Spinal cord (tissue), 10 donors: ENCODE measurements around the gene SLC19A2. TPM values are rescaled to one million over a fixed set of nuclear protein-coding genes. Genes with fewer than 3 reads are reported as not detected.

ENCODE experiments used
- DNase-seq, 6 donors: peaks; one replicate each; pipeline versions ENCODE4 v3.0.0 to v3.0.0-alpha.2; 2013 to 2015; ENCODE audit warnings: low spot score in 6 of 6, low read depth in 4 of 6
- H3K27ac ChIP-seq: one replicate; pipeline ENCODE4 v1.5.1; 2013; ENCODE audit warnings: low read depth, low read length, control low read depth
- H3K27me3 ChIP-seq: one replicate; pipeline ENCODE4 v1.6.1; 2013; ENCODE audit warnings: low read length; ENCODE audit not compliant: control insufficient read depth, insufficient read depth
- H3K36me3 ChIP-seq: one replicate; pipeline ENCODE4 v1.6.1; 2013; ENCODE audit warnings: low read length; ENCODE audit not compliant: control insufficient read depth, insufficient read depth
- H3K4me1 ChIP-seq: one replicate; pipeline ENCODE4 v1.6.1; 2013; ENCODE audit warnings: low read length; ENCODE audit not compliant: control insufficient read depth, insufficient read depth
- H3K4me3 ChIP-seq: one replicate; pipeline ENCODE4 v1.5.1; 2013; ENCODE audit warnings: low read depth, low read length, control low read depth
- H3K9me3 ChIP-seq: one replicate; pipeline ENCODE4 v1.6.1; 2013; ENCODE audit warnings: low read length; ENCODE audit not compliant: control insufficient read depth, insufficient read depth
- WGBS: methylation state at CpG from one replicate; pipeline ENCODE4 v1.1.5; 2013; ENCODE audit warnings: missing lambda C conversion rate; ENCODE audit not compliant: insufficient coverage; 5-methylcytosine and 5-hydroxymethylcytosine counted together
- polyA plus RNA-seq, 2 donors: library from polyadenylated mRNA; unstranded; fragments of 120-200 nt; gene quantifications; one replicate each; pipeline ENCODE4 v1.2.1, GENCODE V29; 2013; ENCODE audit not compliant: insufficient read length in 2 of 2
- small RNA-seq: library from RNA; depleted of rRNA; stranded (forward); fragments of <200 nt; gene quantifications from one replicate; pipeline ENCODE3, GENCODE V24; 2014; ENCODE audit warnings: low replicate concordance
- total RNA-seq, 2 donors: library from RNA; depleted of rRNA in 1 of 2; stranded (reverse); fragments of 120-200 nt in 1 of 2; fragments of >200 nt in 1 of 2; gene quantifications; one replicate each; pipeline versions ENCODE4 v1.2.3 to v1.2.4, GENCODE V29; 2013 to 2014
- donor health status: healthy.

The SLC19A2 gene
- total and polyA plus RNA-seq, 4 donors, result 9.5 to 18.8 (median 11.2) TPM

GRCh38 chr1:169426174-169426705, 59.5 kb downstream of the SLC19A2 start:
- DNase-seq, result peak in 4 of 6 donors; percentile 2 to 7 (median 2)
- 36% methylated on average over 1 of the region's 6 CpGs for WGBS

GRCh38 chr1:169421309-169421708, 64.4 kb downstream of the SLC19A2 start:
- DNase-seq, result no peak
- Histone ChIP-seq H3K4me3 (no peak overlapping the region), H3K4me1 (no peaks in the 10 kb centered on the region), H3K27me3 (no peaks in the 10 kb centered on the region), H3K9me3 (no peaks in the 10 kb centered on the region), H3K36me3 (no peaks in the 10 kb centered on the region), H3K27ac (no peak overlapping the region)
- WGBS, result 97% methylated on average over 4 of the region's 5 CpGs

More at GRCh38 chr1:169426174-169426705, 59.5 kb downstream of the SLC19A2 start:
- Histone ChIP-seq H3K4me3 (peak overlapping the region; percentile 92), H3K36me3 (no peaks in the 10 kb centered on the region), H3K27me3 (no peaks in the 10 kb centered on the region), H3K27ac (no peak overlapping the region), H3K4me1 (no peaks in the 10 kb centered on the region), H3K9me3 (no peaks in the 10 kb centered on the region)

GRCh38 chr1:169414952-169415351, 70.8 kb downstream of the SLC19A2 start:
- Histone ChIP-seq H3K27me3 (no peaks in the 10 kb centered on the region), H3K36me3 (no peaks in the 10 kb centered on the region), H3K9me3 (no peaks in the 10 kb centered on the region), H3K4me3 (no peak overlapping the region), H3K27ac (no peak overlapping the region), H3K4me1 (no peaks in the 10 kb centered on the region)
- DNase-seq, result no peak
- 92% methylated on average over 2 of the region's 2 CpGs for WGBS

Small RNA genes within 50 kb of the gene (small RNA-seq; reads per million reads assigned to genes)
- not detected for gene AL021068.2

Other genes starting within 250 kb of the SLC19A2 start
- gene NME7, start 118.1 kb downstream of the SLC19A2 start, total RNA-seq, result 10 to 100 TPM; 21.5 to 22.0 TPM
- 100 to 1,000 TPM; 103 to 131 TPM for gene NME7, start 118.1 kb downstream of the SLC19A2 start, polyA plus RNA-seq
- 10 to 100 TPM; 31.3 to 35.0 TPM for gene BLZF1, start 117.7 kb downstream of the SLC19A2 start, total RNA-seq
- 10 to 100 TPM; 16.0 to 18.5 TPM for gene BLZF1, start 117.7 kb downstream of the SLC19A2 start, polyA plus RNA-seq
- 10 to 100 TPM in 1 of 2 donors, 1 to 10 TPM in 1; 6.1 to 14.8 TPM for gene CCDC181, start 58.5 kb downstream of the SLC19A2 start, total RNA-seq
- gene CCDC181, start 58.5 kb downstream of the SLC19A2 start, polyA plus RNA-seq, result 10 to 100 TPM; 11.0 to 14.8 TPM
- 1 to 10 TPM; 1.5 to 8.4 TPM for gene F5, start 100.5 kb upstream of the SLC19A2 start, total RNA-seq
- 1 to 10 TPM; 2.6 to 6.1 TPM for gene F5, start 100.5 kb upstream of the SLC19A2 start, polyA plus RNA-seq
- 1 to 10 TPM; 1.1 to 6.4 TPM for gene SELP, start 144.2 kb upstream of the SLC19A2 start, total RNA-seq
- 1 to 10 TPM in 1 of 2 donors, under 1 TPM in 1; 0.11 to 1.0 TPM for gene SELP, start 144.2 kb upstream of the SLC19A2 start, polyA plus RNA-seq
- 10 to 100 TPM in 1 of 2 donors, 1 to 10 TPM in 1; 5.1 to 15.9 TPM for gene SELL, start 225.7 kb upstream of the SLC19A2 start, total RNA-seq
- 10 to 100 TPM in 1 of 2 donors, 1 to 10 TPM in 1; 3.7 to 10.1 TPM for gene SELL, start 225.7 kb upstream of the SLC19A2 start, polyA plus RNA-seq
- gene SELE, start 248.1 kb upstream of the SLC19A2 start, total RNA-seq, result 1 to 10 TPM; 7.1 to 7.8 TPM
- 1 to 10 TPM in 1 of 2 donors, under 1 TPM in 1; 0.14 to 1.0 TPM for gene SELE, start 248.1 kb upstream of the SLC19A2 start, polyA plus RNA-seq